CD8-positive, alpha-beta memory T cell (primary cell): ENCODE results near the gene SDCBP2. TPM values are rescaled to one million over a fixed set of nuclear protein-coding genes. Genes with fewer than 3 reads are reported as not detected.
A peak's percentile ranks its signal among the peaks of the same experiment; 100 is the strongest.

Experiments used
- CTCF ChIA-PET: fragments of 350-600 bp; sonication (Branson Sonifier 250); formaldehyde crosslinking; loops from one replicate; lab custom pipeline; 2021; ENCODE audit warnings: antibody characterized with exemption; lab: Charles Lee
- POLR2A ChIA-PET: fragments of 350-600 bp; sonication (Branson Sonifier 250); formaldehyde crosslinking; loops from one replicate; lab custom pipeline; 2021; ENCODE audit warnings: antibody characterized with exemption; lab: Charles Lee
- DNase-seq, 5 donors: peaks; one replicate each; pipeline versions ENCODE4 v3.0.0 to v3.0.0-alpha.2; 2020 to 2022; ENCODE audit warnings: mixed read lengths in 1 of 5
- H3K27ac ChIP-seq: one replicate; pipeline ENCODE4 v1.7.0; 2013; ENCODE audit warnings: low read depth, mild to moderate bottlenecking, low read length, moderate library complexity
- H3K27me3 ChIP-seq: 2 replicates; pipeline ENCODE4 v1.7.0; 2013; ENCODE audit warnings: low read length, mild to moderate bottlenecking; ENCODE audit not compliant: insufficient read depth, poor library complexity, severe bottlenecking
- H3K36me3 ChIP-seq: 2 replicates; pipeline ENCODE4 v1.7.0; 2013; ENCODE audit warnings: mild to moderate bottlenecking, low read length, moderate library complexity; ENCODE audit not compliant: insufficient read depth
- H3K4me1 ChIP-seq: 2 replicates; pipeline ENCODE4 v1.7.0; 2013; ENCODE audit warnings: mild to moderate bottlenecking, low read length, moderate library complexity; ENCODE audit not compliant: insufficient read depth
- H3K4me3 ChIP-seq: 2 replicates; pipeline ENCODE4 v1.7.0; 2013; ENCODE audit warnings: mild to moderate bottlenecking, low read length
- H3K9me3 ChIP-seq: 2 replicates; pipeline ENCODE4 v1.7.0; 2013; ENCODE audit warnings: mild to moderate bottlenecking, low read length
- H3K27ac Mint-ChIP-seq, 8 donors: one replicate each; pipeline ENCODE4 v1.8.0; 2020 to 2021; ENCODE audit warnings: mixed read lengths in 8 of 8, mild to moderate bottlenecking in 6 of 8, inconsistent platforms in 3 of 8, moderate library complexity in 3 of 8
- H3K27me3 Mint-ChIP-seq, 2 donors: one replicate each; pipeline ENCODE4 v1.8.0; 2020 to 2021; ENCODE audit warnings: mixed read lengths in 2 of 2, mild to moderate bottlenecking in 1 of 2, moderate library complexity in 1 of 2
- H3K36me3 Mint-ChIP-seq, 3 donors: one replicate each; pipeline ENCODE4 v1.8.0; 2020 to 2021; ENCODE audit warnings: mixed read lengths in 3 of 3, inconsistent platforms in 1 of 3, mild to moderate bottlenecking in 1 of 3
- H3K4me1 Mint-ChIP-seq, 3 donors: one replicate each; pipeline ENCODE4 v1.8.0; 2020 to 2021; ENCODE audit warnings: mixed read lengths in 3 of 3, inconsistent platforms in 1 of 3, mild to moderate bottlenecking in 1 of 3
- H3K4me3 Mint-ChIP-seq, 7 donors: one replicate each; pipeline ENCODE4 v1.8.0; 2020 to 2021; ENCODE audit warnings: mixed read lengths in 7 of 7, mild to moderate bottlenecking in 6 of 7, moderate library complexity in 4 of 7, inconsistent platforms in 2 of 7
- H3K9me3 Mint-ChIP-seq, 5 donors: one replicate each; pipeline ENCODE4 v1.8.0; 2020 to 2022; ENCODE audit warnings: mixed read lengths in 5 of 5, mild to moderate bottlenecking in 3 of 5, moderate library complexity in 2 of 5, inconsistent platforms in 1 of 5
- polyA plus RNA-seq: library from polyadenylated mRNA; unstranded; fragments of 300-500 nt; fragmentation: Illumina TruSeq; gene quantifications from one replicate; pipeline ENCODE4 v1.2.3, GENCODE V29; 2021
- total RNA-seq, 2 experiments: library from RNA; stranded (reverse); gene quantifications; one replicate each; pipeline ENCODE4 v1.2.3, GENCODE V29; 2021

The SDCBP2 gene
- total RNA-seq: 1 to 10 TPM; 3.7 to 4.7 TPM
- polyA plus RNA-seq: 2.2 TPM

- no peak within 1 kb of the TSS for H3K27ac ChIP-seq
- Mint-ChIP-seq H3K4me1 (peaks cover 16 to 35% (median 31%) of the 10 kb centered on the region in 3 donors), H3K27me3 (no peaks in the 10 kb centered on the region), H3K27ac (peak within 1 kb of the TSS; percentile 49 to 92 (median 76)), H3K4me3 (peak within 1 kb of the TSS in 1 of 7 donors; percentile 69), H3K9me3 (no peaks in the 10 kb centered on the region), H3K36me3 (peaks cover 0 to 45% (median 0%) of the 10 kb centered on the region in 3 donors)
- H3K27me3 ChIP-seq: no peaks in the 10 kb centered on the region
- H3K9me3 ChIP-seq: no peaks in the 10 kb centered on the region
- H3K36me3 ChIP-seq: peaks cover 5% of the 10 kb centered on the region
- peaks cover 41% of the 10 kb centered on the region for H3K4me1 ChIP-seq
- POLR2A ChIA-PET: no interaction called here
- no peak within 1 kb of the TSS for H3K4me3 ChIP-seq
- CTCF ChIA-PET: no interaction called here
- no peak for DNase-seq
Observed at GRCh38 chr20:1328680-1329330, at the start of gene SDCBP2. TSS of gene SDCBP2 (minus strand) at chr20:1329139. CDS start at chr20:1320416, 8,723 bp downstream.

GRCh38 chr20:1378735-1379125 is 49.8 kb upstream of the SDCBP2 start:
- Histone ChIP-seq H3K4me3 (no peak overlapping the region), H3K27ac (no peak overlapping the region), H3K27me3 (no peaks in the 10 kb centered on the region), H3K36me3 (peaks cover 3% of the 10 kb centered on the region), H3K9me3 (no peaks in the 10 kb centered on the region), H3K4me1 (peaks cover 72% of the 10 kb centered on the region)
- Mint-ChIP-seq H3K27ac (no peak overlapping the region), H3K36me3 (peaks cover 0 to 69% (median 9%) of the 10 kb centered on the region in 3 donors), H3K9me3 (no peaks in the 10 kb centered on the region), H3K4me3 (no peak overlapping the region), H3K27me3 (no peaks in the 10 kb centered on the region), H3K4me1 (peaks cover 71 to 96% (median 89%) of the 10 kb centered on the region in 3 donors)
- no peak for DNase-seq
- ChIA-PET POLR2A (no interaction called here), CTCF (no interaction called here)

- H3K4me3 ChIP-seq: no peak overlapping the region
- CTCF ChIA-PET: no interaction called here
- Mint-ChIP-seq H3K27ac (peak overlapping the region in 5 of 8 donors; percentile 18 to 63 (median 23)), H3K36me3 (peaks cover 0 to 70% (median 9%) of the 10 kb centered on the region in 3 donors), H3K4me3 (peak overlapping the region in 3 of 7 donors; percentile 4 to 65 (median 37)), H3K27me3 (no peaks in the 10 kb centered on the region), H3K4me1 (peaks cover 69 to 94% (median 87%) of the 10 kb centered on the region in 3 donors), H3K9me3 (no peaks in the 10 kb centered on the region)
- DNase-seq: no peak
- no peak overlapping the region for H3K27ac ChIP-seq
- POLR2A ChIA-PET: no interaction called here
- no peaks in the 10 kb centered on the region for H3K27me3 ChIP-seq
- no peaks in the 10 kb centered on the region for H3K9me3 ChIP-seq
- H3K4me1 ChIP-seq: peaks cover 69% of the 10 kb centered on the region
- peaks cover 9% of the 10 kb centered on the region for H3K36me3 ChIP-seq
Observed at GRCh38 chr20:1377984-1378734, 49.2 kb upstream of the SDCBP2 start.

- H3K4me1 Mint-ChIP-seq: peaks cover 69 to 93% (median 87%) of the 10 kb centered on the region in 3 donors
- H3K36me3 ChIP-seq: peaks cover 13% of the 10 kb centered on the region
- H3K4me3 ChIP-seq: no peak overlapping the region
- H3K27me3 ChIP-seq: no peaks in the 10 kb centered on the region
- H3K4me3 Mint-ChIP-seq: peak overlapping the region in 1 of 7 donors; percentile 17
- H3K36me3 Mint-ChIP-seq: peaks cover 0 to 70% (median 6%) of the 10 kb centered on the region in 3 donors
- H3K9me3 ChIP-seq: no peaks in the 10 kb centered on the region
- H3K27ac ChIP-seq: no peak overlapping the region
- H3K27me3 Mint-ChIP-seq: no peaks in the 10 kb centered on the region
- H3K9me3 Mint-ChIP-seq: no peaks in the 10 kb centered on the region
- POLR2A ChIA-PET: no interaction called here
- peak overlapping the region in 5 of 8 donors; percentile 19 to 56 (median 49) for H3K27ac Mint-ChIP-seq
- peaks cover 62% of the 10 kb centered on the region for H3K4me1 ChIP-seq
- CTCF ChIA-PET: interaction anchor here (1.1 to 1.3 kb wide), 2 partner anchors 14 to 60 kb away, joined by 3 to 4 read pairs; no protein-coding TSS in a partner anchor
- DNase-seq: no peak
Observed at GRCh38 chr20:1377341-1377871, 48.5 kb upstream of the SDCBP2 start.

GRCh38 chr20:1376408-1377270 is 47.7 kb upstream of the SDCBP2 start:
- no peak overlapping the region for H3K4me3 ChIP-seq
- H3K27me3 ChIP-seq: no peaks in the 10 kb centered on the region
- peaks cover 55% of the 10 kb centered on the region for H3K4me1 ChIP-seq
- H3K9me3 Mint-ChIP-seq: no peaks in the 10 kb centered on the region
- no peak overlapping the region for H3K27ac ChIP-seq
- H3K4me3 Mint-ChIP-seq: peak overlapping the region in 1 of 7 donors; percentile 20
- POLR2A ChIA-PET: no interaction called here
- peaks cover 0 to 70% (median 8%) of the 10 kb centered on the region in 3 donors for H3K36me3 Mint-ChIP-seq
- H3K27me3 Mint-ChIP-seq: no peaks in the 10 kb centered on the region
- DNase-seq: no peak
- H3K9me3 ChIP-seq: no peaks in the 10 kb centered on the region
- CTCF ChIA-PET: interaction anchor here (1.1 to 1.3 kb wide), 2 partner anchors 15 to 61 kb away, joined by 3 to 4 read pairs; no protein-coding TSS in a partner anchor
- H3K27ac Mint-ChIP-seq: peak overlapping the region in 5 of 8 donors; percentile 24 to 71 (median 36)
- H3K36me3 ChIP-seq: peaks cover 13% of the 10 kb centered on the region
- peaks cover 65 to 88% (median 84%) of the 10 kb centered on the region in 3 donors for H3K4me1 Mint-ChIP-seq

GRCh38 chr20:1376007-1376406 is 47.1 kb upstream of the SDCBP2 start:
- no peaks in the 10 kb centered on the region for H3K9me3 ChIP-seq
- peaks cover 59 to 88% (median 84%) of the 10 kb centered on the region in 3 donors for H3K4me1 Mint-ChIP-seq
- H3K4me3 ChIP-seq: no peak overlapping the region
- peaks cover 49% of the 10 kb centered on the region for H3K4me1 ChIP-seq
- H3K27ac ChIP-seq: no peak overlapping the region
- ChIA-PET CTCF (interaction anchor here (1.1 to 1.3 kb wide), 2 partner anchors 16 to 61 kb away, joined by 3 to 4 read pairs; no protein-coding TSS in a partner anchor), POLR2A (no interaction called here)
- H3K36me3 ChIP-seq: peaks cover 17% of the 10 kb centered on the region
- no peaks in the 10 kb centered on the region for H3K27me3 Mint-ChIP-seq
- no peaks in the 10 kb centered on the region for H3K9me3 Mint-ChIP-seq
- H3K4me3 Mint-ChIP-seq: no peak overlapping the region
- H3K36me3 Mint-ChIP-seq: peaks cover 0 to 71% (median 7%) of the 10 kb centered on the region in 3 donors
- no peak for DNase-seq
- H3K27ac Mint-ChIP-seq: peak overlapping the region in 3 of 8 donors; percentile 36 to 71 (median 52)
- H3K27me3 ChIP-seq: no peaks in the 10 kb centered on the region

- H3K9me3 Mint-ChIP-seq: no peaks in the 10 kb centered on the region
- POLR2A ChIA-PET: interaction anchor here (0.5 kb wide), 1 partner anchor 60 kb away, joined by 6 read pairs; no protein-coding TSS in a partner anchor
- no peak for DNase-seq
- Histone ChIP-seq H3K9me3 (no peaks in the 10 kb centered on the region), H3K4me3 (no peak overlapping the region), H3K4me1 (peaks cover 45% of the 10 kb centered on the region), H3K27ac (no peak overlapping the region), H3K36me3 (peaks cover 22% of the 10 kb centered on the region), H3K27me3 (no peaks in the 10 kb centered on the region)
- peaks cover 54 to 83% (median 79%) of the 10 kb centered on the region in 3 donors for H3K4me1 Mint-ChIP-seq
- H3K27me3 Mint-ChIP-seq: no peaks in the 10 kb centered on the region
- peaks cover 0 to 75% (median 5%) of the 10 kb centered on the region in 3 donors for H3K36me3 Mint-ChIP-seq
- H3K27ac Mint-ChIP-seq: peak overlapping the region in 2 of 8 donors; percentile 47 to 52
- no peak overlapping the region for H3K4me3 Mint-ChIP-seq
- CTCF ChIA-PET: no interaction called here
Observed at GRCh38 chr20:1375515-1375914, 46.6 kb upstream of the SDCBP2 start.
